BLaER1 (cell line): ENCODE results near the gene DBH.

Source experiments
- H3K27ac ChIP-seq: shearing (Covaris generic); formaldehyde crosslinking; 2 replicates; pipeline ENCODE4 v1.8.1; 2022
- H3K27me3 ChIP-seq: shearing (Covaris generic); formaldehyde crosslinking; 2 replicates; pipeline ENCODE4 v1.8.1; 2022
- H3K36me3 ChIP-seq: shearing (Covaris generic); formaldehyde crosslinking; 2 replicates; pipeline ENCODE4 v1.8.1; 2022
- H3K4me1 ChIP-seq: shearing (Covaris generic); formaldehyde crosslinking; 2 replicates; pipeline ENCODE4 v1.8.1; 2022
- H3K4me2 ChIP-seq: shearing (Covaris generic); formaldehyde crosslinking; 2 replicates; pipeline ENCODE4 v1.8.1; 2022
- H3K4me3 ChIP-seq: shearing (Covaris generic); formaldehyde crosslinking; 2 replicates; pipeline ENCODE4 v1.8.1; 2022
- H3K9ac ChIP-seq: shearing (Covaris generic); formaldehyde crosslinking; 2 replicates; pipeline ENCODE4 v1.8.1; 2022
- H3K9me3 ChIP-seq: shearing (Covaris generic); formaldehyde crosslinking; 2 replicates; pipeline ENCODE4 v1.8.1; 2022
- H4K20me1 ChIP-seq: shearing (Covaris generic); formaldehyde crosslinking; 2 replicates; pipeline ENCODE4 v1.8.1; 2022
- Cebpa-rat ChIP-seq: shearing (Covaris generic); IDR thresholded peaks from 2 replicates; pipeline ENCODE4 v1.8.1; 2022

DBH gene

GRCh38 chr9:133635533-133636531 is at the start of gene DBH:
TSS of gene DBH (plus strand) at chr9:133636363. CDS start at chr9:133636372, 9 bp downstream.
- Histone ChIP-seq H3K36me3 (no peaks in the 10 kb centered on the region), H3K27me3 (no peaks in the 10 kb centered on the region), H3K4me2 (peak within 1 kb of the TSS; percentile 77), H3K9me3 (no peaks in the 10 kb centered on the region), H3K4me3 (no peak within 1 kb of the TSS), H3K9ac (peak within 1 kb of the TSS; percentile 22), H4K20me1 (no peaks in the 10 kb centered on the region), H3K4me1 (peaks cover 69% of the 10 kb centered on the region), H3K27ac (peak within 1 kb of the TSS; percentile 67; the same call in 1 of the 2 replicates)
- no peak for TF ChIP-seq Cebpa-rat

DNA sequence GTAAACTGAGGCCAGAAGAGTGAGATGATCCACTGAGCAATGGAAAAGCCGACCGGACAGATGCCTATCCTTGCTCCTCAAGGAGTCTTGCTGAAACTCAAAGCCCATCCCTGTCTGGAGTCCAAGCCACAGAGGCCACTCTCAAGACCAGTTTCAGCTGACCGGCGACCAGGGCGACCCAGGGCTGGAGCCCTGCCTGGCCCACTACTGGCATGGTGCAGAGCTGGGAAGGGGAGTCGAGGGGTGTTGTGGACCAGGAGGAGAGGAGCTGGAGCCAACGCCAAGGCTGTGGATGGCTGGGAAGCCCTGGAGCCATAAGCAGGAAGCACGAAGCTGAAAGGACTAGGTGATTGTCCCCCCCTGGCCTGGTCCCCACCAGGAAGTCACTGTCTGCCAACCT is 49.1 kb upstream of the DBH start:
- peak overlapping the region; percentile 97 for H3K27ac ChIP-seq
- H3K27me3 ChIP-seq, result no peaks in the 10 kb centered on the region
- TF ChIP-seq Cebpa-rat, result no peak
- H3K4me1 ChIP-seq, result peaks cover 89% of the 10 kb centered on the region
- no peaks in the 10 kb centered on the region for H3K36me3 ChIP-seq
- H3K9ac ChIP-seq, result 0 out of 2 replicates have a peak overlapping the region, but pooled peaks have one; percentile 83
- H3K4me3 ChIP-seq, result no peak overlapping the region
- peak overlapping the region; percentile 99 for H3K4me2 ChIP-seq
- H3K9me3 ChIP-seq, result peaks cover 8% of the 10 kb centered on the region; the same call in 1 of the 2 replicates
- H4K20me1 ChIP-seq, result no peaks in the 10 kb centered on the region

DNA sequence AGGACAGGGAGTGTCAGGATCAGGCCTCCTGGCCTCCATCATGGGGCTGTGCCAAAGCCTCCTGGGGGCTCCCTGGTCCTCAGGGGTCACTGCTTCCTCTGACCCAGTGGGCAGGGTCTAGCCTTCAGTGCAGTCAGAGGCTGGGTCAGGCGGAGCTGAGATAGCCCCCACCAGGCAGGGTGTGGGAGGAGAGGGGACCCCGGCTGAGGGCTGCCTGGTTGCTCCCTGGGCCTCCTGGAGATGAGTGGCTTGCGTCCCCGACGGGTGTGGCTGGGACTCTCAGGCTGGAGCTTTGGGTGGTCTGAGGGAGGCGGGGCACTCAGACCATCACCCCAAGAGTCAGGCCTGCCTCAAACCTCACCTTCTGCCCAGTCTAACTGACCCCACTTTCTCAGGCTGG is 48.7 kb upstream of the DBH start:
- peak overlapping the region; percentile 97; the same call in 1 of the 2 replicates for H3K27ac ChIP-seq
- TF ChIP-seq Cebpa-rat, result no peak
- H3K4me2 ChIP-seq, result peak overlapping the region; percentile 99
- H3K36me3 ChIP-seq, result no peaks in the 10 kb centered on the region
- H3K9ac ChIP-seq, result no peak overlapping the region
- H3K9me3 ChIP-seq, result peaks cover 8% of the 10 kb centered on the region; the same call in 1 of the 2 replicates
- peaks cover 85% of the 10 kb centered on the region for H3K4me1 ChIP-seq
- H3K27me3 ChIP-seq, result no peaks in the 10 kb centered on the region
- no peak overlapping the region for H3K4me3 ChIP-seq
- H4K20me1 ChIP-seq, result no peaks in the 10 kb centered on the region

DNA sequence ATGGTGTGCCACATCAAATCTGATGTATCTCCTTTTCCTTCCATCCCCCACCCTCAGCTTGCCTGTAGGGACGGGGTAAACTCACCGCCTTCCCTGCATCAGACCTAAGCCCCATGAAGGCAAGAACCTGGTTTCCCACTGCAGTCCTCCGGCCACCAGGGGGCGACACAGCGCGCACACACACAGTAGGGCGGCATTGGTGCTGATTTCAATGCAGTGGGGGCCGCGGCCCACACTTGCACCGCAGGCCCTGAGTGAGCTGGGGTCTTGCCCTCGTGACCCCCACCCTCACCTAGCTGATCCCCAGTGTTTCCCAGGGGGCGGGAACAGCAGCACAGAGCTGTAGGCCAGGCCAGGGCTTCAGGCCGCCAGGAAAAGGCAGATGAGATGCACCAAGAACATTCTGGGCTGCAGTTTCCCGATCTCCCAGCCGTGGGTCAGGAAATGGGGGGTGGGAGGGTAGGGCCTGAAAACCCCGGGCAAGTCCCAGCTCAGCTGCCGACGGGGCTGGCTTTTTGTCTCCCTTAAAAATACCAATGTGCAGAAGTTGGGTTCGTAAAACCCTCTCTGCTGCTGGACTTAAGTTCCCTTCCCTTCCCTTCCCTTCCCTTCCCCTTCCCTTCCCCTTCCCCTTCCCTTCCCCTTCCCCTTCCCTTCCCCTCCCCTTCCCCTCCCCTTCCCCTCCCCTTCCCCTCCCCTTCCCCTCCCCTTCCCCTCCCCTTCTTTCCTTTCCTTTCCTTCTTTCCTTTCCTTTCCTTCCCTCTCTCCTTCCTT is 46.5 kb upstream of the DBH start:
- H3K4me2 ChIP-seq, result 0 out of 2 replicates have a peak overlapping the region, but pooled peaks have one; percentile 20
- H3K9ac ChIP-seq, result no peak overlapping the region
- no peak for TF ChIP-seq Cebpa-rat
- peaks cover 8% of the 10 kb centered on the region; the same call in 1 of the 2 replicates for H3K9me3 ChIP-seq
- H3K27ac ChIP-seq, result no peak overlapping the region
- peaks cover 64% of the 10 kb centered on the region for H3K4me1 ChIP-seq
- no peak overlapping the region for H3K4me3 ChIP-seq
- H3K36me3 ChIP-seq, result no peaks in the 10 kb centered on the region
- H4K20me1 ChIP-seq, result no peaks in the 10 kb centered on the region
- H3K27me3 ChIP-seq, result no peaks in the 10 kb centered on the region

GRCh38 chr9:133590231-133590855 is 45.8 kb upstream of the DBH start:
- Histone ChIP-seq H3K4me3 (no peak overlapping the region), H4K20me1 (no peaks in the 10 kb centered on the region), H3K27ac (peak overlapping the region; percentile 56), H3K36me3 (no peaks in the 10 kb centered on the region), H3K4me1 (peaks cover 57% of the 10 kb centered on the region), H3K9me3 (peaks cover 8% of the 10 kb centered on the region; the same call in 1 of the 2 replicates), H3K4me2 (peak overlapping the region; percentile 74), H3K9ac (peak overlapping the region; percentile 6; the same call in 1 of the 2 replicates), H3K27me3 (no peaks in the 10 kb centered on the region)
- TF ChIP-seq Cebpa-rat, result no peak

- Histone ChIP-seq H3K9me3 (peaks cover 17% of the 10 kb centered on the region), H3K9ac (peak overlapping the region; percentile 6; the same call in 1 of the 2 replicates), H3K4me1 (peaks cover 47% of the 10 kb centered on the region), H3K27me3 (no peaks in the 10 kb centered on the region), H3K4me2 (peak overlapping the region; percentile 74), H3K27ac (peak overlapping the region; percentile 56), H3K4me3 (no peak overlapping the region), H4K20me1 (no peaks in the 10 kb centered on the region), H3K36me3 (no peaks in the 10 kb centered on the region)
- TF ChIP-seq Cebpa-rat, result no peak
Observed at GRCh38 chr9:133591116-133591910, 44.9 kb upstream of the DBH start.

DNA sequence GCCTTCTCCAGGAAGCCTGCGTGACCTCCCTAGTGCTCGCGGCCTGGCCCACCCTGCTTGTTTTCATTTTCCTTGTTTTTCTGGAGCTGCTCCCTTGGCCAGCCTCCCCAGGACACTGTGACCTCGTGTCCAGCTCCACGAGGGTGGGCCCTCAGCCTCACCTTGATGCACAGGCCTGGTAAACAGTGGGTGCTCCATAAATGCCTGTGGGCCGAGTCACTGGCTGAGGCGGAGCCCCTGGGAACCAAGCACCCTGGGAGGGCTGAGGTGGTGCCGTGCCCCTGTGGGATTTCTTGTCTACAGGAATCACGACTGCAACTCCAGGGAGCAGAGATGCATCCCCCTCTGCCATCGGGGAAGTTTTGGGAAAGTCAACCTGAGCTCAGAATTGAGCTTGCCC is 44.2 kb upstream of the DBH start:
- H3K27me3 ChIP-seq, result no peaks in the 10 kb centered on the region
- H3K27ac ChIP-seq, result 0 out of 2 replicates have a peak overlapping the region, but pooled peaks have one; percentile 56
- no peak for TF ChIP-seq Cebpa-rat
- no peaks in the 10 kb centered on the region for H4K20me1 ChIP-seq
- peak overlapping the region; percentile 74 for H3K4me2 ChIP-seq
- no peaks in the 10 kb centered on the region for H3K36me3 ChIP-seq
- H3K4me3 ChIP-seq, result no peak overlapping the region
- peaks cover 40% of the 10 kb centered on the region for H3K4me1 ChIP-seq
- H3K9me3 ChIP-seq, result peaks cover 24% of the 10 kb centered on the region
- no peak overlapping the region for H3K9ac ChIP-seq

GRCh38 chr9:133592731-133593409 is 43.3 kb upstream of the DBH start:
- H3K36me3 ChIP-seq, result no peaks in the 10 kb centered on the region
- H3K4me3 ChIP-seq, result no peak overlapping the region
- H3K4me1 ChIP-seq, result peaks cover 34% of the 10 kb centered on the region
- H3K4me2 ChIP-seq, result no peak overlapping the region
- peaks cover 33% of the 10 kb centered on the region for H3K9me3 ChIP-seq
- no peaks in the 10 kb centered on the region for H4K20me1 ChIP-seq
- no peak for TF ChIP-seq Cebpa-rat
- H3K27me3 ChIP-seq, result no peaks in the 10 kb centered on the region
- no peak overlapping the region for H3K9ac ChIP-seq
- H3K27ac ChIP-seq, result no peak overlapping the region
